IMR-90 (cell line): ENCODE data around the gene SHB. TPM values are rescaled to one million over a fixed set of nuclear protein-coding genes. Genes with fewer than 3 reads are reported as not detected.

Experiments used
- ATAC-seq: fragments of 200-7000 bp; cut with Tn5 transposase; 2 replicates; pipeline ENCODE4 v1.9.1; 2020; ENCODE audit warnings: low read depth, mild to moderate bottlenecking, moderate library complexity
- BruUV-seq: library from RNA; stranded (reverse); fragments of 400-500 nt; replicated peaks from 2 replicates; lab custom pipeline; 2021; lab: Mats Ljungman, UMichigan
- CTCF ChIA-PET: fragments of 300-600 bp; formaldehyde crosslinking; extraction: SDS; loops from one replicate; lab custom pipeline; 2021; ENCODE audit warnings: antibody characterized with exemption; lab: Yijun Ruan, JAX
- POLR2A ChIA-PET: fragments of 300-600 bp; sonication (Branson Sonifier 250); formaldehyde crosslinking; loops from one replicate; lab custom pipeline; 2022; ENCODE audit warnings: antibody characterized with exemption; ENCODE audit not compliant: unreplicated experiment; lab: Charles Lee
- DNase-seq: peaks from one replicate; pipeline ENCODE4 v3.0.0; 2013
- H2AFZ ChIP-seq: replicated peaks from 2 replicates; pipeline ENCODE3; 2013; ENCODE audit warnings: low read length, mild to moderate bottlenecking; ENCODE audit not compliant: poor library complexity
- H2AK5ac ChIP-seq: 2 replicates; pipeline ENCODE4 v1.6.1; 2013; ENCODE audit warnings: low read depth, low read length, inconsistent platforms
- H2AK9ac ChIP-seq: replicated peaks from 2 replicates; pipeline ENCODE3; 2013; ENCODE audit warnings: mild to moderate bottlenecking, low read depth, low read length, moderate library complexity; ENCODE audit not compliant: poor library complexity
- H2BK120ac ChIP-seq: 2 replicates; pipeline ENCODE4 v1.6.1; 2013; ENCODE audit warnings: low read depth, low read length, inconsistent platforms
- H2BK15ac ChIP-seq: 3 replicates; pipeline ENCODE4 v1.6.1; 2013; ENCODE audit warnings: low read depth, low read length, inconsistent platforms
- H2BK20ac ChIP-seq: 2 replicates; pipeline ENCODE4 v1.6.1; 2013; ENCODE audit warnings: low read depth, mild to moderate bottlenecking, inconsistent platforms, low read length, moderate library complexity
- H2BK5ac ChIP-seq: 2 replicates; pipeline ENCODE4 v1.6.1; 2013; ENCODE audit warnings: mild to moderate bottlenecking, low read depth, low read length, inconsistent platforms; ENCODE audit not compliant: poor library complexity, severe bottlenecking
- H3K14ac ChIP-seq: replicated peaks from 2 replicates; pipeline ENCODE4 v1.6.1; 2013; ENCODE audit warnings: low read depth, low read length, inconsistent platforms
- H3K18ac ChIP-seq: 2 replicates; pipeline ENCODE4 v1.6.1; 2013; ENCODE audit warnings: low read depth, low read length, control low read depth
- H3K23ac ChIP-seq: 2 replicates; pipeline ENCODE4 v1.6.1; 2013; ENCODE audit warnings: low read depth, low read length, inconsistent platforms
- H3K27ac ChIP-seq: 2 replicates; pipeline ENCODE4 v1.5.1; 2013; ENCODE audit warnings: mild to moderate bottlenecking, control low read depth, low read length; ENCODE audit not compliant: insufficient read depth
- H3K27me3 ChIP-seq: 2 replicates; pipeline ENCODE4 v1.6.1; 2013; ENCODE audit warnings: low read length; ENCODE audit not compliant: control insufficient read depth, insufficient read depth
- H3K36me3 ChIP-seq: 2 replicates; pipeline ENCODE4 v1.6.1; 2013; ENCODE audit warnings: low read length, mixed read lengths; ENCODE audit not compliant: control insufficient read depth, insufficient read depth
- H3K4ac ChIP-seq: 2 replicates; pipeline ENCODE4 v1.6.1; 2013; ENCODE audit warnings: low read depth, low read length, inconsistent platforms
- H3K4me1 ChIP-seq: 2 replicates; pipeline ENCODE4 v1.6.1; 2013; ENCODE audit warnings: low read length, mixed read lengths; ENCODE audit not compliant: control insufficient read depth, insufficient read depth
- H3K4me2 ChIP-seq: 2 replicates; pipeline ENCODE4 v1.6.1; 2013; ENCODE audit warnings: low read depth, mild to moderate bottlenecking, control low read depth, low read length, moderate library complexity
- H3K4me3 ChIP-seq: 2 replicates; pipeline ENCODE4 v1.5.1; 2013; ENCODE audit warnings: low read depth, mild to moderate bottlenecking, control low read depth, low read length, moderate library complexity; ENCODE audit not compliant: insufficient read depth
- H3K56ac ChIP-seq: 2 replicates; pipeline ENCODE4 v1.6.1; 2013; ENCODE audit warnings: low read length, inconsistent platforms; ENCODE audit not compliant: insufficient read depth; ENCODE audit errors: extremely low read depth
- H3K79me1 ChIP-seq, 2 experiments: 2 replicates each; pipeline ENCODE4 v1.6.1; 2013; ENCODE audit warnings: low read length in 2 of 2, inconsistent platforms in 1 of 2, low read depth in 1 of 2
- H3K9ac ChIP-seq: 2 replicates; pipeline ENCODE4 v1.6.1; 2013; ENCODE audit warnings: low read depth, low read length, control low read depth
- H3K9me1 ChIP-seq: 2 replicates; pipeline ENCODE4 v1.6.1; 2013; ENCODE audit warnings: low read length, inconsistent platforms; ENCODE audit not compliant: insufficient read depth
- H3K9me3 ChIP-seq: 2 replicates; pipeline ENCODE4 v1.6.1; 2013; ENCODE audit warnings: low read length; ENCODE audit not compliant: control insufficient read depth, insufficient read depth
- H4K20me1 ChIP-seq: 2 replicates; pipeline ENCODE4 v1.6.1; 2013; ENCODE audit warnings: low read length, inconsistent platforms; ENCODE audit not compliant: insufficient read depth
- H4K5ac ChIP-seq: 2 replicates; pipeline ENCODE4 v1.6.1; 2013; ENCODE audit warnings: mild to moderate bottlenecking, low read depth, low read length, control low read depth
- H4K8ac ChIP-seq, 2 experiments: 2 replicates each; pipeline ENCODE4 v1.6.1; 2013; ENCODE audit warnings: low read depth in 2 of 2, low read length in 2 of 2, control low read depth in 1 of 2, inconsistent platforms in 1 of 2
- H4K91ac ChIP-seq: 2 replicates; pipeline ENCODE4 v1.6.1; 2013; ENCODE audit warnings: low read depth, low read length, inconsistent platforms; ENCODE audit not compliant: insufficient read depth
- MAZ ChIP-seq: IDR thresholded peaks from 2 replicates; pipeline ENCODE4 v1.6.1; 2012; ENCODE audit warnings: low read depth, mild to moderate bottlenecking, low read length, improper control_type of control experiment, moderate library complexity, borderline replicate concordance
- NFE2L2 ChIP-seq: fragments of 150-350 bp; IDR thresholded peaks from 2 replicates; pipeline ENCODE4 v1.6.1; 2016; ENCODE audit warnings: low read depth, mild to moderate bottlenecking, low read length
- RAD21 ChIP-seq: IDR thresholded peaks from 2 replicates; pipeline ENCODE4 v1.6.1; 2012; ENCODE audit warnings: low read length, improper control_type of control experiment
- WGBS, 2 experiments: methylation state at CpG; one replicate each; pipeline versions ENCODE4 v1.1.5 to v1.1.7; 2013; ENCODE audit warnings: missing lambda C conversion rate in 2 of 2; ENCODE audit not compliant: insufficient read length in 1 of 2; ENCODE audit errors: extremely low coverage in 2 of 2; 5-methylcytosine and 5-hydroxymethylcytosine counted together
- dilution Hi-C: fragments of 300-500 bp; cut with HindIII; formaldehyde crosslinking; loops from one replicate; pipeline ENCODE4 v1.14.3; 2018; ENCODE audit warnings: low sequenced_read_pairs; ENCODE audit not compliant: unreplicated experiment
- in situ Hi-C: fragments of 300-500 bp; cut with MboI; formaldehyde crosslinking; loops from 3 replicates; pipeline ENCODE4 v1.14.3; 2019; ENCODE audit warnings: low sequenced_read_pairs, inconsistent platforms, mixed read lengths
- intact Hi-C: fragments of 100-400 bp; cut with micrococcal nuclease; formaldehyde crosslinking; loops from 2 replicates; pipeline ENCODE4 v1.10.0; 2022
- polyA plus RNA-seq, 3 experiments: library from polyadenylated mRNA; depleted of rRNA; stranded (reverse); fragments of >200 nt; gene quantifications; 2 replicates each; pipeline ENCODE4 v1.2.3, GENCODE V29; 2012; ENCODE audit warnings: low replicate concordance in 1 of 3
- total RNA-seq: library from RNA; depleted of rRNA; stranded (reverse); fragments of >200 nt; gene quantifications from 2 replicates; pipeline ENCODE4 v1.2.3, GENCODE V29; 2012
- TF ChIP-seq, protein P1 (sequence below): conservative IDR thresholded peaks from 2 replicates; pipeline ENCODE4 v1.5.1; 2012; ENCODE audit warnings: mild to moderate bottlenecking, low read depth, low read length, improper control_type of control experiment

The SHB gene
- total and polyA plus RNA-seq, 2 of the 4 experiments (the other 2 are of a cell fraction): 6.1 to 20.4 TPM

DNA sequence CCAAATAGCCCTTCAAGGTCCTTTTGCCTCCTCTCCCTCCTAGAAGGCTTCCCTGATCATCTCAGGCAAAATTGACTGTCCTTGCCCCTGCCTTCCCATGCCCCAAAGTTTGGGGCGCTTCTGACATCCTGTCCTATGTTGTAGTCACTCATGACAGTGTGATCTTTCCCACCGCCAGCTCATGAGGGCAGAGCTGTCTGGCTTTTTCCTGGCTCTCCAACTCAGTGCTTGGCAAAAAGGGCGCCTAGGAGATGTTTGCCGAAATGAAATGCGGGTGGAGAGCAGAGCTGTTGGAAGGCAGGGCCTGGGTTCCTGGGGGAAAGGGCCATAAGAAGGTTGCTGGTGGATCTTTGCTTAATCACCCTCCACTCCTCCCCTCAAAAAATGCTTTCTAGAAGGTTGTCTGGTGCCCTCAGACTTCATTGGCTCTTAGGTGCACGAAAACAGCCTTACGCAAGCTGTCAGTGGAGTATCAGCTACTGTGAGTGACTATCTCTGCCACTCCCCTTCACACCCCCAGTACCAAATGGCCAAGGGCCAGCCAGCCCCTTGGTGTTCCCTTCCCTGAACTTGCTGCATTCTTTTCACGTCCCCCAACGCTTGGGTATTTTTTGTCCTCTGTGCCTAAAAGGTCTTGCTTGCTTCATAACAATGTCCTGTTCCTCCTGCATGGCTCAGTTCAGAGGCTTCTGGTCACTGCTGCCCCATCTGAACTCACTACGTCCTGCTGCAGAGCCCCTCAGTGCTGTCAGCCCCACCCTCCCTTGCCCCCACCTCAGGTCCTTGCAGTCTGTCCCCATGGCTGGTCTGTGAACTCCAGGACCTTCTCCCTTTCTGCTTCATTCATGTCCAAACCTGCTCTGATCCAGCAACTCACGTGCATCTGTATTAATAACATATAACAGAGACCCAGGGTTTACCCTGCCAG is 162.5 kb downstream of the SHB start:
- intact Hi-C loops (no loop called here), dilution Hi-C loops (loop anchor here (25.0 kb wide), 1 partner anchor 481 kb away; the partner anchor contains the start of gene ALDH1B1), in situ Hi-C loops (loop anchor here (10.0 kb wide), 1 partner anchor 322 kb away; no protein-coding TSS in a partner anchor)
- Histone ChIP-seq H4K8ac (no peak overlapping the region), H3K18ac (no peak overlapping the region), H3K14ac (no peak overlapping the region), H4K91ac (0 out of 2 replicates have a peak overlapping the region, but pooled peaks have one; percentile 23), H4K20me1 (no peaks in the 10 kb centered on the region), H3K27ac (no peak overlapping the region), H3K56ac (no peak overlapping the region), H3K4ac (no peak overlapping the region), H2BK15ac (no peak overlapping the region), H2BK20ac (no peak overlapping the region), H3K9me3 (no peaks in the 10 kb centered on the region), H2BK120ac (no peak overlapping the region), H3K4me1 (peaks cover 9% of the 10 kb centered on the region), H3K4me2 (no peak overlapping the region), H3K27me3 (no peaks in the 10 kb centered on the region), H2AK5ac (0 out of 2 replicates have a peak overlapping the region, but pooled peaks have one; percentile 9), H3K23ac (no peak overlapping the region), H3K4me3 (no peak overlapping the region), H3K9me1 (peaks cover 6% of the 10 kb centered on the region), H4K5ac (no peak overlapping the region), H2BK5ac (no peak overlapping the region), H3K79me1 (peaks cover 10 to 25% of the 10 kb centered on the region in 2 experiments), H2AFZ (no peak overlapping the region), H3K36me3 (no peaks in the 10 kb centered on the region), H2AK9ac (no peak overlapping the region), H3K9ac (no peak overlapping the region)
- ChIA-PET CTCF (no interaction called here), POLR2A (no interaction called here)
- DNase-seq: no peak
- ATAC-seq: no peak
- 55% methylated on average over 3 of the region's 11 CpGs; no CpG with 5 or more reads in 1 of the 2 experiments for WGBS, 2 experiments
- no peak for TF ChIP-seq MAZ
- TF ChIP-seq, protein P1, sequence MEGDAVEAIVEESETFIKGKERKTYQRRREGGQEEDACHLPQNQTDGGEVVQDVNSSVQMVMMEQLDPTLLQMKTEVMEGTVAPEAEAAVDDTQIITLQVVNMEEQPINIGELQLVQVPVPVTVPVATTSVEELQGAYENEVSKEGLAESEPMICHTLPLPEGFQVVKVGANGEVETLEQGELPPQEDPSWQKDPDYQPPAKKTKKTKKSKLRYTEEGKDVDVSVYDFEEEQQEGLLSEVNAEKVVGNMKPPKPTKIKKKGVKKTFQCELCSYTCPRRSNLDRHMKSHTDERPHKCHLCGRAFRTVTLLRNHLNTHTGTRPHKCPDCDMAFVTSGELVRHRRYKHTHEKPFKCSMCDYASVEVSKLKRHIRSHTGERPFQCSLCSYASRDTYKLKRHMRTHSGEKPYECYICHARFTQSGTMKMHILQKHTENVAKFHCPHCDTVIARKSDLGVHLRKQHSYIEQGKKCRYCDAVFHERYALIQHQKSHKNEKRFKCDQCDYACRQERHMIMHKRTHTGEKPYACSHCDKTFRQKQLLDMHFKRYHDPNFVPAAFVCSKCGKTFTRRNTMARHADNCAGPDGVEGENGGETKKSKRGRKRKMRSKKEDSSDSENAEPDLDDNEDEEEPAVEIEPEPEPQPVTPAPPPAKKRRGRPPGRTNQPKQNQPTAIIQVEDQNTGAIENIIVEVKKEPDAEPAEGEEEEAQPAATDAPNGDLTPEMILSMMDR: no peak
- no peak for TF ChIP-seq RAD21
- no peak for TF ChIP-seq NFE2L2
- no TSS peak for BruUV-seq
